ENCODE data around the gene MTARC2. TPM values are rescaled to one million over a fixed set of nuclear protein-coding genes. Genes with fewer than 3 reads are reported as not detected.

Gene MTARC2
- total RNA-seq, 1 experiment from 2014 or later = 15.2 TPM

DNA sequence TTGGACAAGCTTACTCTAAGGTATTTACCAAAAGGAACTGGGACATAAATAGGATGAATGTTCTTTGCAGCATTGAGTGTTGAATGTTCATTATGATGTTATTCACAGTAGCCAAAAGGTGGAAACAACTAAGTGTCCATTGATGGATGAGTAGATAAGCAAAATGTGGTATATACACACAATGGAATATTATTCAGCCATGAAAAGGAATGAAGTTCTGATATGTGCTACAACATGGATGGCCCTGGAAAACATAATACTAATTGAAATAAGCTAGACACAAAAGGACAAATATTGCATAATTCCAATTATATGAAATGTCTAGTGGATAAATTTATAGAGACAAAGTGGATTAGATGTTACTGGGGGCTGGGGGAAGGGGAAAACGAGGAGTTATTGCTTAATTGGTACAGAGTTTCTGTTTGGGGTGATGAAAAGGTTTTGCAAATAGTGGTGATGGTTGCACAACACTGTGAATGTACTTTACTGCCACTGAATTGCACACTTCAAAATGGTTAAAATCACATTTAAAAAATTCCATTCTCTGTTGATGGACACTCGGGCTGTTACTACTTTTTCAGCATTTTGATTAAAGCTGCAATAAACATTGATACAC lies 41.5 kb downstream of the MTARC2 start:
- Mint-ChIP-seq H3K4me1 (peaks cover 25% of the 10 kb centered on the region), H3K9me3 (no peaks in the 10 kb centered on the region; the same call in 1 of the 2 replicates), H3K36me3 (peaks cover 15% of the 10 kb centered on the region), H3K27me3 (ENCODE audit: low read depth) (peaks cover 3% of the 10 kb centered on the region; the same call in 1 of the 2 replicates), H3K4me3 (no peak overlapping the region), H3K27ac (no peak overlapping the region)
- DNase-seq (ENCODE audit: low spot score) (no peak), ATAC-seq (no peak)
- POLR2A ChIA-PET = no interaction called here
- no peak for TF ChIP-seq ZNF138 (CRISPR knock-in tag; conservative IDR thresholded peaks at IDR 0.05)
- TF ChIP-seq ETV6 (CRISPR knock-in tag; IDR thresholded peaks at IDR 0.05) = no peak
- no peak for TF ChIP-seq GABPB1 (CRISPR knock-in tag; IDR thresholded peaks at IDR 0.05)
- no peak for TF ChIP-seq OVOL2 (CRISPR knock-in tag; IDR thresholded peaks at IDR 0.05; ENCODE audit: borderline replicate concordance)
- TF ChIP-seq FOXP4 (CRISPR knock-in tag; IDR thresholded peaks at IDR 0.05) = no peak
- no peak for TF ChIP-seq CREM (CRISPR knock-in tag; IDR thresholded peaks at IDR 0.05)
- CTCF ChIA-PET = interaction anchor here (5.3 kb wide), 1 partner anchor 14 kb away, joined by 78 read pairs; no protein-coding TSS in a partner anchor

- no peak overlapping the region for H3K4me3 Mint-ChIP-seq
- H3K9me3 Mint-ChIP-seq = no peaks in the 10 kb centered on the region; the same call in 1 of the 2 replicates
- POLR2A ChIA-PET = no interaction called here
- H3K27ac Mint-ChIP-seq = no peak overlapping the region
- H3K36me3 Mint-ChIP-seq = peaks cover 15% of the 10 kb centered on the region
- CTCF ChIA-PET = interaction anchor here (1.6 kb wide), 1 partner anchor 19 kb away, joined by 6 read pairs; no protein-coding TSS in a partner anchor
- H3K4me1 Mint-ChIP-seq = peaks cover 10% of the 10 kb centered on the region
- H3K27me3 Mint-ChIP-seq (ENCODE audit: low read depth) = peaks cover 3% of the 10 kb centered on the region; the same call in 1 of the 2 replicates
- no peak for TF ChIP-seq NR2C2 (CRISPR knock-in tag; IDR thresholded peaks at IDR 0.05)
- no peak for TF ChIP-seq MAX (CRISPR knock-in tag; IDR thresholded peaks at IDR 0.05)
- TF ChIP-seq NR3C1 (CRISPR knock-in tag; conservative IDR thresholded peaks at IDR 0.05; ENCODE audit: low read depth) = no peak
- TF ChIP-seq HMGA2 (CRISPR knock-in tag; IDR thresholded peaks at IDR 0.05) = no peak
- TF ChIP-seq SP1 (CRISPR knock-in tag; conservative IDR thresholded peaks at IDR 0.05) = no peak
- no peak for TF ChIP-seq ELF4 (CRISPR knock-in tag; IDR thresholded peaks at IDR 0.05; ENCODE audit: low read depth)
- TF ChIP-seq, protein P1, sequence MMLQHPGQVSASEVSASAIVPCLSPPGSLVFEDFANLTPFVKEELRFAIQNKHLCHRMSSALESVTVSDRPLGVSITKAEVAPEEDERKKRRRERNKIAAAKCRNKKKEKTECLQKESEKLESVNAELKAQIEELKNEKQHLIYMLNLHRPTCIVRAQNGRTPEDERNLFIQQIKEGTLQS (CRISPR knock-in tag; conservative IDR thresholded peaks at IDR 0.05) = no peak
- TF ChIP-seq, protein P2, sequence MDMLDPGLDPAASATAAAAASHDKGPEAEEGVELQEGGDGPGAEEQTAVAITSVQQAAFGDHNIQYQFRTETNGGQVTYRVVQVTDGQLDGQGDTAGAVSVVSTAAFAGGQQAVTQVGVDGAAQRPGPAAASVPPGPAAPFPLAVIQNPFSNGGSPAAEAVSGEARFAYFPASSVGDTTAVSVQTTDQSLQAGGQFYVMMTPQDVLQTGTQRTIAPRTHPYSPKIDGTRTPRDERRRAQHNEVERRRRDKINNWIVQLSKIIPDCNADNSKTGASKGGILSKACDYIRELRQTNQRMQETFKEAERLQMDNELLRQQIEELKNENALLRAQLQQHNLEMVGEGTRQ (CRISPR knock-in tag; IDR thresholded peaks at IDR 0.05) = no peak
- TF ChIP-seq ATF1 (CRISPR knock-in tag; IDR thresholded peaks at IDR 0.05) = no peak
- no peak for TF ChIP-seq RELA (CRISPR knock-in tag; IDR thresholded peaks at IDR 0.05; ENCODE audit: borderline replicate concordance)
- DNase-seq (ENCODE audit: low spot score) = no peak
- no peak for ATAC-seq
These were observed 43.2 kb downstream of the MTARC2 start for GRCh38 chr1:220791285-220791684.

- H3K27me3 Mint-ChIP-seq (ENCODE audit: low read depth) = peaks cover 3% of the 10 kb centered on the region; the same call in 1 of the 2 replicates
- CTCF ChIA-PET = interaction anchor here (1.6 kb wide), 1 partner anchor 18 kb away, joined by 6 read pairs; no protein-coding TSS in a partner anchor
These were observed 43.8 kb downstream of the MTARC2 start for GRCh38 chr1:220791956-220792355.

More at GRCh38 chr1:220791956-220792355, 43.8 kb downstream of the MTARC2 start:
- Mint-ChIP-seq H3K36me3 (peaks cover 15% of the 10 kb centered on the region), H3K4me3 (no peak overlapping the region), H3K9me3 (no peaks in the 10 kb centered on the region; the same call in 1 of the 2 replicates), H3K27ac (no peak overlapping the region), H3K4me1 (peaks cover 10% of the 10 kb centered on the region)
- POLR2A ChIA-PET = no interaction called here
- ATAC-seq = no peak
- TF ChIP-seq, protein P3, sequence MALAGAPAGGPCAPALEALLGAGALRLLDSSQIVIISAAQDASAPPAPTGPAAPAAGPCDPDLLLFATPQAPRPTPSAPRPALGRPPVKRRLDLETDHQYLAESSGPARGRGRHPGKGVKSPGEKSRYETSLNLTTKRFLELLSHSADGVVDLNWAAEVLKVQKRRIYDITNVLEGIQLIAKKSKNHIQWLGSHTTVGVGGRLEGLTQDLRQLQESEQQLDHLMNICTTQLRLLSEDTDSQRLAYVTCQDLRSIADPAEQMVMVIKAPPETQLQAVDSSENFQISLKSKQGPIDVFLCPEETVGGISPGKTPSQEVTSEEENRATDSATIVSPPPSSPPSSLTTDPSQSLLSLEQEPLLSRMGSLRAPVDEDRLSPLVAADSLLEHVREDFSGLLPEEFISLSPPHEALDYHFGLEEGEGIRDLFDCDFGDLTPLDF (CRISPR knock-in tag; IDR thresholded peaks at IDR 0.05) = no peak
- TF ChIP-seq ZBTB43 (CRISPR knock-in tag; IDR thresholded peaks at IDR 0.05) (no peak), OVOL2 (CRISPR knock-in tag; IDR thresholded peaks at IDR 0.05; ENCODE audit: borderline replicate concordance) (no peak), MYBL2 (CRISPR knock-in tag; IDR thresholded peaks at IDR 0.05) (no peak), EMX1 (CRISPR knock-in tag; IDR thresholded peaks at IDR 0.05) (no peak), ATF6 (CRISPR knock-in tag; IDR thresholded peaks at IDR 0.05) (no peak), FOXP1 (CRISPR knock-in tag; IDR thresholded peaks at IDR 0.05; ENCODE audit: borderline replicate concordance) (no peak), ZBTB21 (CRISPR knock-in tag; IDR thresholded peaks at IDR 0.05; ENCODE audit: borderline replicate concordance) (no peak), ESRRA (CRISPR knock-in tag; IDR thresholded peaks at IDR 0.05; ENCODE audit: borderline replicate concordance) (no peak)
- no peak for DNase-seq (ENCODE audit: low spot score)
